ENCODE data around the gene CLK3. TPM values are rescaled to one million over a fixed set of nuclear protein-coding genes. Genes with fewer than 3 reads are reported as not detected.

The CLK3 gene
- polyA plus RNA-seq, 3 donors = 70.5 to 89.5 (median 72.9) TPM

DNA sequence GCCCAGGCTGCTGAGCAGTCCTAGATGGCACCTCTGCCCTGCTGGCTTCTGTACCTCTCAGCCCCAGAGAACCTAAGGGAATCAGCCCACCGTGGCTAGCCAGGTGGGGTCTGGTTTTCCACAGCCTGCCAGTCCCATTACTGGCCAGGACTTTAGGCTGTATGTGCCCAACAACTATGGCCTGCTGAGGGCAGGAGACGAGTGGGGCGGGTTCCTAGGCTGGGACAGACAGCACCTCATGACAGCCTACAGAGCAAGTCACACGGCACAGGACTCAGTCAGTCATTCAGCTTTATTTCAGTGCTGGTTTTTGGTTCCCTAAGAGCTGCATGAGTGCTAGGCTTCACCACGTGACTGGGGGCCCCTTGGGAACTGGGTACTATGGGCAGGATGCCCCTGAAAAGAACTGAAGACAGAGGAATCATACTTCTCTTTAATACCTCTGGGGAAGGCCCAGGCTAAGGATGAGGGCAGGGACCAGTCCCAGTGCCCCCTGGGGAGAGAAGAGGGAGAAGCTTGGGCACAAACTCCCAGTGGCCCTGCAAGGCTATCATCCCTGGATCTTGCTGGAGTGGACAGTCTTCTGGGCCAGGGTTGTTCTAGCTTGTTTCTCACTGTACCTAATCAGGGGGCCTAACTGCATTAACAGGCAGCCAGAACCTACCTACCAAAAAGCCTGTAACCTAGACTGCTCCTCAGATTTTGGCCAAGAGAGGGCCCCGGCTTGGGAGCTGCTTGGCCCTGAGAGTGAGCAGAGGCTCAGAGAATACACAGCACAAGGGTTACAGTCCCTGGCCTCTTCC, 14.8 kb downstream of the CLK3 start:
- DNase-seq (ENCODE audit: extremely low read depth in 1 of 11, low read depth in 9 of 11, low spot score in 4 of 11) = no peak

DNA sequence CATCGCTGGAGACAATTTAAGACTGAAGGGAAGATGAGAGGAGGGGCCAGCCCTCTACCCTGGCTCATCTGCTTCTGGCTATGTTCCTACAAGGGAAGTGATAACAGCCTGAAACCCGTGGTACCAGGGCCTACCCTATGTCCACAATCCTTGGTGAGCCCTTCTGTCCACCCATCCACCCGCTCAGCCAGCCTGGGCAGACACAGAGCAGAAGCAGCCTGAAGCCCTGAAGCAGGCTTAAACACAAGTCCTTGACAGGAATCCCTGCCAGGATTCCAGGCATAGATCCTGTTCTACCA, 15.4 kb downstream of the CLK3 start:
- DNase-seq (ENCODE audit: extremely low read depth in 1 of 11, low read depth in 9 of 11, low spot score in 4 of 11) = no peak

- no peak for DNase-seq (ENCODE audit: extremely low read depth in 1 of 11, low read depth in 9 of 11, low spot score in 4 of 11)
Measured at GRCh38 chr15:74631408-74631807, 15.8 kb downstream of the CLK3 start.

GRCh38 chr15:74631935-74632560, 16.4 kb downstream of the CLK3 start:
- peak in 4 of 11 donors; percentile 25 to 47 (median 31) for DNase-seq (ENCODE audit: extremely low read depth in 1 of 11, low read depth in 9 of 11, low spot score in 4 of 11)

- no peak for DNase-seq (ENCODE audit: extremely low read depth in 1 of 11, low read depth in 9 of 11, low spot score in 4 of 11)
Measured at GRCh38 chr15:74632601-74633000, 17.0 kb downstream of the CLK3 start.

DNA sequence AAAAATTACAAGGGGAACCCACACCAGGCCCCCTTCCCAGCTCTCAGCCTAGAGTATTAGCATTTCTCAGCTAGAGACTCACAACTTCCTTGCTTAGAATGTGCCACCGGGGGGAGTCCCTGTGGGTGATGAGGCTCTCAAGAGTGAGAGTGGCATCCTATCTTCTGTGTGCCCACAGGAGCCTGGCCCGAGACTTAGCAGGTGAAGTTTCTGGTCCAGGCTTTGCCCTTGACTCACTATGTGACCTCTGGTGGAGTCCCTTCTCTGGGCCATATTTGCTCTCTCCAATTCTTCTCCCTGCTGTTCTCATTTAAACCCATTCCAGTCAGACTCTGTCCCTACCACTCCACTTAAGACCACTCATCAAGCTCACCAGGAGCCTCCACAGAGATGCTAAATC, 18.1 kb downstream of the CLK3 start:
- DNase-seq (ENCODE audit: extremely low read depth in 1 of 11, low read depth in 9 of 11, low spot score in 4 of 11) = no peak

DNA sequence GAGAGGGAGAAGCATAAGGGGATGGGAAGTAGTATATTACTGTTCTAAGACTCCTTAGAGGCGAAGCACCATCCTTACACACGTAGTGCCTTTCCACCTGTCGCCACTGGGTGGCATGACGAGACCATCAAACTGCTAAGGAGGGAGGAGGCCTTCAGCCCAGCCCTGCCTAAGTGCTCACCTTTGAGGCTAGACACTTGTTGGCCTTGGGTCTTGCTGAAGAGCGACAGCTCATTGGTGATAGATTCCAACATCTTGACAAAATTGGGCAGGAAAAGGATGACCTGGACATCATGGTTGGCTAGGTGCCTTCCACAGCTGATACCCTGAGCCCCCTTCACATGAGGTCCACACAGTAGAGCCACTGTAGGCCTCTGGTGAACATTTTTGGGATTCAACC, 19.6 kb downstream of the CLK3 start:
- DNase-seq (ENCODE audit: extremely low read depth in 1 of 11, low read depth in 9 of 11, low spot score in 4 of 11) = peak in 5 of 11 donors; percentile 19 to 55 (median 39)

DNA sequence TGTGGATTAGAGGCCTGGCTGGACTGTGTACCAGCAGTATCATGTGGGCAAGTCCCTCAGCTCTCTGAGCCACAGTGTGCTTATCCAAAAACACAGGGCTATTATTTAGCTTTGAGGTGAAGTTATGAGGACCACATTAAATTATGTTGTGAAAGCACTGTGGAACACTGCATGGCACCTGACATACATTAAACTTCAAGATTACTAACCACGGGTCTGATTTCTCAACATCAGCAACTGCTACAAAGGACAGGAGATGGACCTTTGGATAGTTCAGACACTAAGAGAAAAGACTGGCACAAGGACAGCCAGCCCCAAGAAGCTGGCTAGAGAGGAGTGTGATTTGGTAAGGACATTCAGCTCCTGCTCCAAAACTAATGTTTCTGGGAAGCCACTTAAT, 21.3 kb downstream of the CLK3 start:
- no peak for DNase-seq (ENCODE audit: extremely low read depth in 1 of 11, low read depth in 9 of 11, low spot score in 4 of 11)

- no peak for DNase-seq (ENCODE audit: extremely low read depth in 1 of 11, low read depth in 9 of 11, low spot score in 4 of 11)
Measured at GRCh38 chr15:74641151-74641550, 25.5 kb downstream of the CLK3 start.

DNA sequence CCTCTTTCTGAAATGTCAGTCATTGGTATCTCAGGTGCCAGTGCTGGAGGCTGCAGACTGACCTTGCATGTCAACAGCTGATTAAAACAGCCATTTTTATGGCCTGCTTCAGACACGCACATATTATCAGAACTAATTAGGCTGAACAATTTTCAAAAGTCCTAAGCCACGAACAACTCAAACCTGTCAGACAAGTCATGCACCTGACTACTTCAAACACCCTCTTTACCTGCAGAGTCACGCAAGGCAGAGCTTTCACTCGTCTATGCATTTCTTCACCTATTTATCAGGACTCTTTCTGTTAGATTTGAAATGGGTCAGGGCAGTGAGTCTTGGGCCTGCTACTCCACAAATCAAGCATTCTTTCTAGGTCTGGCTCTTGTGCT, 26.7 kb downstream of the CLK3 start:
- DNase-seq (ENCODE audit: extremely low read depth in 1 of 11, low read depth in 9 of 11, low spot score in 4 of 11) = peak in 5 of 11 donors; percentile 30 to 52 (median 41)

- no peak for DNase-seq (ENCODE audit: extremely low read depth in 1 of 11, low read depth in 9 of 11, low spot score in 4 of 11)
Measured at GRCh38 chr15:74642734-74643664, 27.4 kb downstream of the CLK3 start.

DNA sequence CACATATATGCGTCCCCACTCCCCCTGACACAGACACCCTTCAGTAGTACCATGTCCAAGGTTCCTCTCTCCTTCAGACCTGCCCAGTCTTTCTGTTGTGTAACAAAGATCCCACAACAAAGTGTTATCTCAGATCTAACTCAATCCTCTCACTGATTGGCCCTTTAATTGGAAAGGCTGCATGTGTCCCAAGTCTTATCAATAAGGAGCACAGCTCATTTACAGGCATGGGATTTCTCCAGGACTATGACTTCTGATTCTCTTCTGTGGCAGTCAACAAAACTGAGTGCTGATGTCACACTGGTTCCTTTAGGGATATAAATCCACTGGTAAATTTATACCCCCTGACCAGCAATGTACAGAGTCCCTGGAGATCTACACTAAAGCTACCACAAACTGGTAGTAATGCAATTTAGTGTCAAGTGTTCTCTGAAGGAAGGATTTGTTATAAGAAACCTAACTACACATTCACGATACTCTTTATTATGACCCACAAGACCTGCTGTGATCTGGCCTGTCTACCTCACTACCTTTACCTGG, 28.1 kb downstream of the CLK3 start:
- no peak for DNase-seq (ENCODE audit: extremely low read depth in 1 of 11, low read depth in 9 of 11, low spot score in 4 of 11)

- DNase-seq (ENCODE audit: extremely low read depth in 1 of 11, low read depth in 9 of 11, low spot score in 4 of 11) = no peak
Measured at GRCh38 chr15:74646480-74646879, 30.8 kb downstream of the CLK3 start.

DNA sequence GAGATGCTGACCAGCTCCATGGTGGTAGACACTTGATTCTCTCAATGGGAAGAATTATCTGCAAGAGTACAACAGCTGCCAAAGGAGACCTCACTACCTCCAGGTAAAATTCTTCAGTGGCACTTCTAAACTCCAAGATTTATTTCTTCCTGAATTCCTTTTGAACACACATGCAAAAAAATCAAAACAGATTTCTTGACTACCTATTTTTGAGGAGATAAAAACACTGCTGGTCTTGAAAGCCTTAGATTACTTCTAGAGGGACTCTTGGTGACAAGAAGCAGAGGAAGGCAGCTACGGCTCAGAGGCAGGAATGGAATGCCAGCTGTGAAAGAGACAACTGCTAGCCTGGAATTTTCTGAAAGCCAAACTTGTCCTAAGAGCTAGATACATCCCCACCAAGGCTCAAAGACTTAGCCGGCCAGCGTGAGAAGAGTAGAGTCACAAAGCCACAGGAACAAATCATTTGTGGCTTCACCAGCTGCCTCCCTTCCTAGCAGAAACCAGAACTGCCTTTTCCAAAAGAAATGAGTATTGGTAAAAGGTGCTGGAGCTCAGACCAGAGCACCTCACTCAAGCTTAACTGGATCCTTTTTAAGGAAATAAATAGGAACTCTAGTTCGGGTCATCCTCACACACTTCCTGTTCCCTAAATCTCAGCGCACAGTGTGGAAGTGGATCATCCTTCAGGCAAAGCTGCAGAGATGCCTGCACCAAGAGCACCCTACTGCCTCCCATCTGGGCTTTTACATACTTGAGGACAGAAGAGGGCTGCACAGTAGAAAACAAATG, 32.6 kb downstream of the CLK3 start:
- DNase-seq (ENCODE audit: extremely low read depth in 1 of 11, low read depth in 9 of 11, low spot score in 4 of 11) = no peak

DNA sequence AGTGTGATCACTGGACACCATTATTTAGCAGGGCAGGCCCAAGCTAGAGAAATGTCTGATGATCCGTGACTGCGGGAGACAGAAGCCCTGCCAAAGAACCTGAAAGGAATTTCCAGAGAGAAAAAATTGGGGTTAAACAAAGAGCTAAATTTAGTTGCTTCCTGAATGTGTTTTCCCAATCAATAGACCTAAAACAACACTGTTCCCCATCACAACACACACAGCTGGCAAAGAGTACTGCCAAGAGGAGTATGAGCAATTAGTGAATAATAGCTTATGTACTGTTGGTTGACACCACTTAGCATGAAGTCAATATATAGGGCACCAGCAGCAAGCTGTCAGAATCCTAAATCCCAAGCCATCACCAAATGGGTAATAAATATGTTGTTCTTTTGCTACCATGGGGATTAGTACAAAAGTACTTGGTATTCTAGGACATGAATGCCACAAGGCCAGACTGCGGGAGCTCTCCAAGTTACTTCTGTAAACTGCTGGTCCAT, 35.7 kb downstream of the CLK3 start:
- no peak for DNase-seq (ENCODE audit: extremely low read depth in 1 of 11, low read depth in 9 of 11, low spot score in 4 of 11)

DNA sequence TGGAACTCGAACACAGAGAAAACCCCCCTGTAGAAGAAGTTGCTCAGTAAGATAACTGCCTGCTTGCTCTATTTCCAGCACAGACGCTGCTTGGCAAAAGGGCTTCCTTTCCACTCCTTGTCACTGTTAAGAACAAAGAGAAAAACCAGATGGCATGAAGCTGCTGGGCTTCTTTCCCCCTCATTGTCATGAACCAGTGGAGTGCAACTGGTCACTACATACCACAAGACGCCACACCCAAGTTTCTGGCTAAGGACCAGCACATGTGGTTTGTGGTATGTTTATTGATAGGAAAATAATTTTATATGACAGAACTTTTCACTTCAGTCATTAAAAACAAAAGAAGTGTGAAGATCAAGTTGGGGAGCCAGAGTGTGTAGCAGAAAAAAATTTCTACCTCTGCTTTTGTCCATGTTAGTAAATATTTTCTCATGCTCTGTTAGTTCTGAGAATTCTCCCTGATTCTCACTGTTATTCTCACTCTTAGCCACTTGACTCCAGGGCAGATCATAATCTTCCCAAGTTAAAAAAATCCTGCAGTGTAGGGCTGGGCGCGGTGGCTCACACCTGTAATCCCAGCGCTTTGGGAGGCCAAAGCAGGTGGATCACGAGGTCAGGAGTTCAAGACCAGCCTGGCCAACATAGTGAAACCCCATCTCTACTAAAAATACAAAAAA, 37.9 kb downstream of the CLK3 start:
- peak in 1 of 11 donors; percentile 8 for DNase-seq (ENCODE audit: extremely low read depth in 1 of 11, low read depth in 9 of 11, low spot score in 4 of 11)

DNA sequence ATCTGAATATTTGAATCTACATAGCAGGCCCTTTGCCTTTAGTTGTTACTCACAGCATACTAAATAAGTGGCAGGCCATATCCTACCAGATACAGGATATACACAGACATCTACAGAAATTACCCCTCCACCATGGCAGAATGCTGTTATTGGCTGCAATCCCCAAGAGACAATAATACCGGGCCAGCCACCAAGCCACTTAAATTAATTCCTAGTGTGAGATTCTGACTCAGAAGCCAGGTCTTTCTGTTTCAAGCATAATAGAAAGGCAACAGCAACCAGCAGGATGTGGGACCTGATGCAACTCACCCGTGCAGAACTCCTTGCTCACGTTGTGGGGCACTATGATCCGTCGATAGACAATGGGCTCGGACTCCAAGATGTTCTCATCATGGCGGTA, 39.8 kb downstream of the CLK3 start:
- no peak for DNase-seq (ENCODE audit: extremely low read depth in 1 of 11, low read depth in 9 of 11, low spot score in 4 of 11)

GRCh38 chr15:74656935-74657535, 41.4 kb downstream of the CLK3 start:
- DNase-seq (ENCODE audit: extremely low read depth in 1 of 11, low read depth in 9 of 11, low spot score in 4 of 11) = no peak

Measured in renal cortex interstitium (tissue), 11 donors.